ENCODE data around the gene PFDN4.

PFDN4 gene

DNA sequence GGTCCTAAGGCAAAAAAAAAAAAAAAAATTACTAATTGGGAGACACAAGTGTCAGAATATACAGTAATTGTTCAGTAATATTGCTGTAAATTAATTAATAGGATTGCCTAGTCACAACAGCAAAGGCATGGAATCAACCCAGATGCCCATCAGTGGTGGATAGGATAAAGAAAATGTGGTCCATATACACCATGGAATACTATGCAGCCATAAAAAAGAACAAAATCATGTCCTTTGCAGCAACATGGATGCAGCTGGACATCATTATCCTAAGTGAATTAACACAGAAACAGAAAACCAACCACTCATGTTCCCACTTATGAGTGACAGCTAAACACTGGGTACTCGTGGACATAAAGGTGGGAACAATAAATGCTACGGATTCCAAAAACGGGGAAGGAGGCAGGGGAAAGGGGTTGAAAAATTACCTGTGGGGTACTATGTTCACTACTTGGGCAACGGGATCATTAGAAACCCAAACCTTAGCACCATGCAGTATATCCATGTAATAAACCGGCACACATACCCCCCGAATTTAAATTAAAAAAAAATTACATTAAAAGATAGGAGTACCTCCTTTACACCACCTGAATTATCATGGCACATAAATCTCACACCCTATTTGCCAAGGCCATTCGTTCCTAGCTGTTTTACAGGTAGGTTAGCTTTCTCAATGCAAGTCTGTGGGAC, 689 bp upstream of the PFDN4 start:
- Histone ChIP-seq H3K9ac (ENCODE audit: low read depth, low read length) (peak overlapping the region; percentile 97), H3K4me1 (ENCODE audit: insufficient read depth, low read length) (peaks cover 6% of the 10 kb centered on the region; the same call in 1 of the 2 replicates), H3K27ac (ENCODE audit: low read length) (no peak overlapping the region), H3K36me3 (ENCODE audit: insufficient read depth, low read depth, low read length) (peaks cover 16% of the 10 kb centered on the region), H3K9me3 (ENCODE audit: insufficient read depth, low read depth, low read length) (no peaks in the 10 kb centered on the region), H3K4me3 (ENCODE audit: low read length) (peak overlapping the region; percentile 98; the same call in 1 of the 2 replicates), H3K27me3 (ENCODE audit: insufficient read depth, low read length) (no peaks in the 10 kb centered on the region)

DNA sequence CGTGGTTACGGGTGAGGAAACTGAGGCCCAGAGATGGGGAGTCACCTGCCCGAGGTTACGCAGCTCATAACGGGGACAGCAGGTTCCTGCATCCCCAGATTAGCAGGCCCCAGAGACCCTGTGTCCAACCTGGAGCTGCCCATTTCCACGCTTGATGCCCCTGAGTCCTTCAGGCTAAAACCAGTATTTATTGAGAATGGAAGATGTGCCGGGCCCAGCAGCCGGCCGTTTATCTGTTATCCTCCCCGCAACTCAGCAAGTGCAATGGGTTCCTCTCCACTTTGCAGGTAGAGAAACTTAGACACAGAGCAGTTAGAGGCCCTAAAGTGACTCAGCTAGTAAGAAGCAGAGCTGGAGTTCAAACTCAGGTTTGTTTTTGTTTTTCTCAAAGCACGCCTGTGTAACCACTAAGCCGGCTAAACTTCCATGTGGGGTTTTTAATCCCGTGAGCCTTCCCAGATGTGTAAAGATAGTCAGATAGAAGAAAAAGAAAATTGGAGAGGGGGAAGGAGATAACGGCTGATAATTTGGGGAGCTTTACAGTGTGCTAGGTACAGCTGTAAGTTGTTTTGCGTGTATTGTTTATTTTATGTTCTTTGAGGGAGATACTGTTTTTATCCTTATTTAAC, 775 bp downstream of the PFDN4 start:
- H3K9ac ChIP-seq (ENCODE audit: low read depth, low read length) = peak overlapping the region; percentile 97
- H3K36me3 ChIP-seq (ENCODE audit: insufficient read depth, low read depth, low read length) = peaks cover 18% of the 10 kb centered on the region
- no peaks in the 10 kb centered on the region for H3K27me3 ChIP-seq (ENCODE audit: insufficient read depth, low read length)
- no peaks in the 10 kb centered on the region for H3K9me3 ChIP-seq (ENCODE audit: insufficient read depth, low read depth, low read length)
- H3K27ac ChIP-seq (ENCODE audit: low read length) = peak overlapping the region; percentile 77
- H3K4me1 ChIP-seq (ENCODE audit: insufficient read depth, low read length) = peaks cover 6% of the 10 kb centered on the region; the same call in 1 of the 2 replicates
- H3K4me3 ChIP-seq (ENCODE audit: low read length) = peak overlapping the region; percentile 98

DNA sequence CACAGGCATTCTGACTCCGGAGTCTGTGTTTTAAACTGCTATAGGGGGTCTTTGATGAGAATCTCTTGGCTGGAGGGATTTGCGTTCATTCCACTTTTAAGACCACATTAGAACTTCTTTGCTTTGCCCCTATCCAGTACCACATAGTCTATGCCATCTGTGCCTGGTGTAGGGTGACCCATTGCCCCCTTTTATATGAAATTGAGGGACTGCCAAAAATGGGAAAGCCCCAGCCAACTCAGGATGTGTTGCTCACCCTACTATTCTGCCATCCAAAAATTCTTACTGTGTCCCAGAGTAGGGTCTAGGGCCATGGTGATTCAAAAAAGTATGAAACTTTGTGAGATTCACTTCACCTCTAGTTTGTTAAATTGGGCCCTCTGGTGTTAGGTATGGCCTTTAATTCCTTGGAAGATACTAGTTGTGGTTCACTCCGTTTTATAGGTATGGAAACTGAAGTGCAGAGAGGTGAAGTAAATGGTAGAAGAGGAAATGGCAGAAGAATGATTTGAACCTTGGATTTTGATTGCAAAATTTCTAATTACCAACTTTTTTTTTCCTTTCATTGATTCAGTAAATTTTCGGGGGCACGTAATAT, 1.4 kb downstream of the PFDN4 start:
- H3K27ac ChIP-seq (ENCODE audit: low read length) = no peak overlapping the region

DNA sequence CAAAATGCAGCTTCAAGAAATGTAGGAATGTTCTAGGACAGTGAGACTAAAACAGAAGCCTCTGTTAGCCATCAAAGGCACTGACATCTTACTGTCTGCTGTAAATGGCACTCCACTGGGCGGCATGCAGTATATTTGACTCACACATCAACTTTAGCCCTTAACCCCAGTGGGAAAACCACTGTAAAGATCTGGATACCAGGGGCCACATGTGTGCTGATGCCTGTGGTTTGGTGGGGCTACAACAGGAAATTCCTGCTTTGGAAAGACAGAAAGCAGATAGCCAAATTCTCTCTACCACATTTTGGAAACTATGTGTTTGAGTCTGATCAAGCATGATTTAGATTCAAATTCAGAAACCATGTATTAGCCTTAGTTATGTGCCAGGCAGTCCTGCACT, 4.3 kb downstream of the PFDN4 start:
- H3K9ac ChIP-seq (ENCODE audit: low read depth, low read length) = no peak overlapping the region
- no peaks in the 10 kb centered on the region for H3K27me3 ChIP-seq (ENCODE audit: insufficient read depth, low read length)
- no peak overlapping the region for H3K27ac ChIP-seq (ENCODE audit: low read length)
- no peaks in the 10 kb centered on the region for H3K9me3 ChIP-seq (ENCODE audit: insufficient read depth, low read depth, low read length)
- peaks cover 47% of the 10 kb centered on the region for H3K36me3 ChIP-seq (ENCODE audit: insufficient read depth, low read depth, low read length)
- no peak overlapping the region for H3K4me3 ChIP-seq (ENCODE audit: low read length)
- H3K4me1 ChIP-seq (ENCODE audit: insufficient read depth, low read length) = peaks cover 6% of the 10 kb centered on the region; the same call in 1 of the 2 replicates

More for the DNA sequence above, 1.4 kb downstream of the PFDN4 start:
- no peaks in the 10 kb centered on the region for H3K9me3 ChIP-seq (ENCODE audit: insufficient read depth, low read depth, low read length)
- peaks cover 21% of the 10 kb centered on the region for H3K36me3 ChIP-seq (ENCODE audit: insufficient read depth, low read depth, low read length)
- peak overlapping the region; percentile 98 for H3K4me3 ChIP-seq (ENCODE audit: low read length)
- H3K9ac ChIP-seq (ENCODE audit: low read depth, low read length) = peak overlapping the region; percentile 97; the same call in 1 of the 2 replicates
- H3K27me3 ChIP-seq (ENCODE audit: insufficient read depth, low read length) = no peaks in the 10 kb centered on the region
- H3K4me1 ChIP-seq (ENCODE audit: insufficient read depth, low read length) = peaks cover 6% of the 10 kb centered on the region; the same call in 1 of the 2 replicates

DNA sequence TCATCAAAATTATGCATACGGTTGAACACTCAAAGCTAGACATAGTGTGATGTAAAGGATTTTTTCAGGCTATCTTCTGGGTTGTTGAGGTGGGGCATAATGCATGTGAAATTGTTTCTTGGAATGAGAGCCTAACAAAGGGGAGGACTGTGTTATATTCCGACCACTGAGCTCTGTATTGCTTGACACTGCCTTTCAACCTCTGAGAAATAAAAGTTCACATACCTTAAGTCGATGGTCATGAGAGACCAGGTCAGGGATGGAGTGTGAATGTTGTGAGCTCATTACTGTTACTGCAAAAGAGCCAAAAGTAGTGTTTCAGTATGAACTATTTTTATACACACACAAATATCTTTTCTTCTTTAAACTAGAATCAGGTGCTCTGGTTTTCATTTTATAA, 5.0 kb downstream of the PFDN4 start:
- Histone ChIP-seq H3K4me1 (ENCODE audit: insufficient read depth, low read length) (peaks cover 6% of the 10 kb centered on the region; the same call in 1 of the 2 replicates), H3K9me3 (ENCODE audit: insufficient read depth, low read depth, low read length) (no peaks in the 10 kb centered on the region), H3K27ac (ENCODE audit: low read length) (no peak overlapping the region), H3K4me3 (ENCODE audit: low read length) (no peak overlapping the region), H3K9ac (ENCODE audit: low read depth, low read length) (no peak overlapping the region), H3K36me3 (ENCODE audit: insufficient read depth, low read depth, low read length) (peaks cover 53% of the 10 kb centered on the region), H3K27me3 (ENCODE audit: insufficient read depth, low read length) (no peaks in the 10 kb centered on the region)

DNA sequence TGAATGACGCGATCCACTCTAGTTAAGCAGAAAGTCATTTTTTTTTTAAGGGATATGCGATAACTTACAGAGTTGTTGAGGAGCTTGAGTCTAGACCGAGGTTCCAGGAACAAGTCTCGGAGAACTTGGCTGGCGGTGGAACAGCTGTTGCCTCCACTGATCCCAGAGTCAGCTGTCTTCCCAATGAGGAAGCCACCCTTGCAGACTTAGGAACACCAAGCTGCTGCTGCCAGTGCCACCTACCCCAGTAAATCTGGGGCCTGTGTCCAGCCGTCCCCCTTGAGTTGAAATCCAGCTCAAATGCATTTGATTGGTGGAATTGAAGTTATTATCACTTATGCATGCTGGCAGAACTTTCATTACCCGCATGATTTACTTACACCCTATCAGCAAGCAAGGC, 6.7 kb downstream of the PFDN4 start:
- Histone ChIP-seq H3K4me3 (ENCODE audit: low read length) (no peak overlapping the region), H3K9ac (ENCODE audit: low read depth, low read length) (no peak overlapping the region), H3K27me3 (ENCODE audit: insufficient read depth, low read length) (no peaks in the 10 kb centered on the region), H3K27ac (ENCODE audit: low read length) (no peak overlapping the region), H3K36me3 (ENCODE audit: insufficient read depth, low read depth, low read length) (peaks cover 61% of the 10 kb centered on the region), H3K9me3 (ENCODE audit: insufficient read depth, low read depth, low read length) (no peaks in the 10 kb centered on the region), H3K4me1 (ENCODE audit: insufficient read depth, low read length) (peaks cover 2% of the 10 kb centered on the region; the same call in 1 of the 2 replicates)

DNA sequence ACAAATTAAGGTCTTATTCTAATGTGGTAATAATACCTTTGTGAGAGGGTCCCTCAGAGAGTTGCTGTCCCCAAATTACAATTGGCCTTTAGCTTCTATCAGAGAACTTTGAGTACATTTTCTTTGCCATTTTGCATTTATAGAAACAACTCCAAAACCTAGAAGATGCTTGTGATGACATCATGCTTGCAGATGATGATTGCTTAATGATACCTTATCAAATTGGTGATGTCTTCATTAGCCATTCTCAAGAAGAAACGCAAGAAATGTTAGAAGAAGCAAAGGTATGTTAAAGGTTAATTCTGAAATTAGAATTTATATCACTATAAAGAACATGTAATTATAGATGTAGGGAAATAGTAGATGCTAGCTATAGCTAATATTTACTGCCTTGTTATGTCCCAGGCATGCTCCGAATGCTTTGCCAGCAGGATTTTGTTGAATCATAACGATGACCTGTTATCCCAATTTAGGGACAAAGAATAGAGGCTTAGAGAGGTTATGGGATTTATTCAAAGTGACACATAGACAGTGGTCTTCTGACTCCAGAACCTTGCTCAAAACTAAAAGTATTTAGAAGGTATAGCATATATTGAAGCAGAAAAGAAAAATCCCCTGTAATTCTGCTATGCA, 7.4 kb downstream of the PFDN4 start:
- no peak overlapping the region for H3K27ac ChIP-seq (ENCODE audit: low read length)
- no peaks in the 10 kb centered on the region for H3K9me3 ChIP-seq (ENCODE audit: insufficient read depth, low read depth, low read length)
- no peak overlapping the region for H3K9ac ChIP-seq (ENCODE audit: low read depth, low read length)
- no peaks in the 10 kb centered on the region; the same call in 1 of the 2 replicates for H3K4me1 ChIP-seq (ENCODE audit: insufficient read depth, low read length)
- H3K4me3 ChIP-seq (ENCODE audit: low read length) = no peak overlapping the region
- H3K36me3 ChIP-seq (ENCODE audit: insufficient read depth, low read depth, low read length) = peaks cover 61% of the 10 kb centered on the region
- H3K27me3 ChIP-seq (ENCODE audit: insufficient read depth, low read length) = no peaks in the 10 kb centered on the region

DNA sequence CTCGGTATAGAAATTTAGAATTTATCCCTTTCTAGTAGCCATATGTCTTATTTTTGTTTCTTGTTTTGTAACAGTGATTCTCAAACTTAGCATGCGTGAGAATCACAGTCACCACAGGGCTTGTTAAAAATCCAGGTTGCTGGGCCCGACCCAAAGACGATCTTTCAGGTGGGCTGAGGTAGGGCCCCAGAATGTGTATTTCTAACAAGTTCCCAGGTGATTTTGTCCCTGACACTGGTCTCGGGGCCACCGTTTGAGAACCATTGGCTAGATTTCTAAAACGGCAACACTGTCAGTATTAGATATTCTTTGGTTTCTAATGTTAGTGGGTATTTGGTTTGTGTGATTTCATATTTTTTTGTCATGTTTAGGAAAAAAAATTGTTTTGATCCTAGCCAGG, 9.9 kb downstream of the PFDN4 start:
- Histone ChIP-seq H3K4me1 (ENCODE audit: insufficient read depth, low read length) (peaks cover 13% of the 10 kb centered on the region), H3K9ac (ENCODE audit: low read depth, low read length) (no peak overlapping the region), H3K9me3 (ENCODE audit: insufficient read depth, low read depth, low read length) (no peaks in the 10 kb centered on the region), H3K4me3 (ENCODE audit: low read length) (no peak overlapping the region), H3K27ac (ENCODE audit: low read length) (no peak overlapping the region), H3K27me3 (ENCODE audit: insufficient read depth, low read length) (no peaks in the 10 kb centered on the region), H3K36me3 (ENCODE audit: insufficient read depth, low read depth, low read length) (peaks cover 43% of the 10 kb centered on the region)

DNA sequence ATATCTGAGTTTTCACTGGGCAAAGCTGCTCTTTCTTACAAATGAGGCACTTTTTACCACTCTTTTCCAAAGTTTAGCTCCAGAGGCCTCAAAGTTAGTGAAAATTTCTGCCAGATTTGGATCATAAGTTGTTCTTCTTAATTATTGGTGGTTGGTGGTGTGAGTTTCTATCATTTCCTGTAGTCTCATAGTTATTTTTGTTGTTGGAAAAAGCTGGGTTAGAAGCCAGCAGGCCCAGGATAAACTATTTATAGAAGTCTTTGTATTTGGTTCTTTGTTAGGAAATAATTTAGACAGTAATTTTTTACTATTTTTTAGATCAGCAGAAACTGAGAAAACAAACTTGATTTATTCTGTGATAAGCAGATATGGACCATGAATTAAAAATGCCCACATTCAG, 10.6 kb downstream of the PFDN4 start:
- Histone ChIP-seq H3K27me3 (ENCODE audit: insufficient read depth, low read length) (no peaks in the 10 kb centered on the region), H3K9ac (ENCODE audit: low read depth, low read length) (no peak overlapping the region), H3K36me3 (ENCODE audit: insufficient read depth, low read depth, low read length) (peaks cover 43% of the 10 kb centered on the region), H3K4me1 (ENCODE audit: insufficient read depth, low read length) (peaks cover 16% of the 10 kb centered on the region), H3K9me3 (ENCODE audit: insufficient read depth, low read depth, low read length) (no peaks in the 10 kb centered on the region), H3K4me3 (ENCODE audit: low read length) (no peak overlapping the region), H3K27ac (ENCODE audit: low read length) (no peak overlapping the region)

DNA sequence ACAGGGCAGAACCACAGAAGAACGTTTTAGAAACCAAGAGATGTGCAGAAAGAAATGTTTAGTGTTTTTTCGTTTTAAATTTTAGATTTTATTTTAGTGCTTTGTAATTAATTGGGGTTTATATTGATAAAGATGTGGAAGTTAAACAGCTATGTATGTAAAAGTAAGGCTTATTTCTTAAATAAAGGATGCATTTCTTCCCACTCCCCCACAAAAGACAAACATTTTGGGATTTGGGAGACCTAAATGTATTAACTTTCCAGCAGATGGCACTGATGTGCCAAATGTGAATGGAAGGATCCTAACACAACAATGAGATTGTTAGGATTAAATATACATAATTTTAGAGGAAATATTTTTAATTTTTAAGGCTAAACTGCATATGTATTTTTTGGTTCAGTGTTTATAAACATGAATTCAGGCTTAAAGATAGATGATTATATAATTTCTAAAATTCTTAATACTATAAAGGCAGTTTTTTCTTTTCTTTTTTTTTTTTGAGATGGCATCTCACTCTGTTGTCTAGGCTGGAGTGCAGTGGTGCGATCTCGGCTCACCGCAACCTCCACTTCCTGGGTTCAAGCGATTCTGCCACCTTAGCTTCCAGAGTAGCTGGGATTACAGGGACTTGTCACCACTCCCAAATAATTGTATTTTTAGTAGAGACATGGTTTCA, 12.0 kb downstream of the PFDN4 start:
- Histone ChIP-seq H3K4me1 (ENCODE audit: insufficient read depth, low read length) (peaks cover 22% of the 10 kb centered on the region), H3K27me3 (ENCODE audit: insufficient read depth, low read length) (no peaks in the 10 kb centered on the region), H3K4me3 (ENCODE audit: low read length) (no peak overlapping the region), H3K9me3 (ENCODE audit: insufficient read depth, low read depth, low read length) (no peaks in the 10 kb centered on the region), H3K9ac (ENCODE audit: low read depth, low read length) (no peak overlapping the region), H3K36me3 (ENCODE audit: insufficient read depth, low read depth, low read length) (peaks cover 35% of the 10 kb centered on the region), H3K27ac (ENCODE audit: low read length) (no peak overlapping the region)

DNA sequence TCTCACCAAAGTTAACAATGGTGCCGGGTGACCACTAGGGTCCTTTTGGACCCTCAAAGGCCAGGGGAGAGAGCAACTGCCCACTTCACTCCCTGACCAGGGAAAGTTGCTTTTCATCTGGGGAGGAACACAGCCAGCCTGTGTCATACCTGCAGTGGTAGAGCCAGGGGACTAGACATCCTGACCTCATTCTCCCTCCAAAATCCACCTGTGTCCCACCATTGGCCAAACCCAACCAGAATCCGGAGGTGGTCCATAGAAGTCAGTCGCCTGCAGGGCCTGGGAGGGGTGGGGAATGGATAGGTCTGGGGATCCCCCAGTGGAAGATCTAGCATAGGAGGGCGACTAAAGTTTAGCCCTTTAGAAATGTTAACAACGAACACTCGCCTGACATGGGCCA, 12.8 kb downstream of the PFDN4 start:
- H3K36me3 ChIP-seq (ENCODE audit: insufficient read depth, low read depth, low read length) = peaks cover 26% of the 10 kb centered on the region
- H3K27me3 ChIP-seq (ENCODE audit: insufficient read depth, low read length) = no peaks in the 10 kb centered on the region
- peaks cover 22% of the 10 kb centered on the region for H3K4me1 ChIP-seq (ENCODE audit: insufficient read depth, low read length)
- no peak overlapping the region for H3K4me3 ChIP-seq (ENCODE audit: low read length)
- no peak overlapping the region for H3K9ac ChIP-seq (ENCODE audit: low read depth, low read length)
- no peak overlapping the region for H3K27ac ChIP-seq (ENCODE audit: low read length)
- H3K9me3 ChIP-seq (ENCODE audit: insufficient read depth, low read depth, low read length) = no peaks in the 10 kb centered on the region

All from iPS-20b (cell line).